Heart left ventricle (tissue), 16 donors: ENCODE data around the gene RNF39. TPM values are rescaled to one million over a fixed set of nuclear protein-coding genes. Genes with fewer than 3 reads are reported as not detected.

ENCODE experiments used
- ATAC-seq, 4 donors: fragments of 200-7000 bp; cut with Tn5 transposase; one replicate each; pipeline ENCODE4 v1.9.1; 2020 to 2022; ENCODE audit warnings: moderate library complexity in 4 of 4, mild to moderate bottlenecking in 3 of 4, moderate number of reproducible peaks in 1 of 4
- DNase-seq, 5 donors: peaks; one replicate each; pipeline ENCODE4 v3.0.0-alpha.2; 2020
- H3K27ac ChIP-seq, 12 donors: fragments of 200-600 bp; sonication (generic) in 4 of 12; one replicate each; pipeline versions ENCODE4 v1.5.0 to v1.8.0; 2016 to 2022; ENCODE audit warnings: mild to moderate bottlenecking in 2 of 12
- H3K27me3 ChIP-seq, 9 donors: fragments of 200-600 bp; sonication (generic) in 2 of 9; one replicate each; pipeline versions ENCODE4 v1.5.1 to v1.8.0; 2016 to 2022; ENCODE audit warnings: mild to moderate bottlenecking in 3 of 9
- H3K36me3 ChIP-seq, 9 donors: fragments of 200-600 bp; sonication (generic) in 2 of 9; one replicate each; pipeline versions ENCODE4 v1.5.0 to v1.8.0; 2018 to 2022; ENCODE audit warnings: mild to moderate bottlenecking in 2 of 9
- H3K4me1 ChIP-seq, 12 donors: fragments of 200-600 bp; sonication (generic) in 4 of 12; one replicate each; pipeline versions ENCODE4 v1.5.0 to v1.8.0; 2016 to 2022; ENCODE audit warnings: mild to moderate bottlenecking in 3 of 12
- H3K4me3 ChIP-seq, 12 donors: fragments of 200-600 bp; sonication (generic) in 4 of 12; one replicate each; pipeline versions ENCODE4 v1.5.0 to v1.8.0; 2017 to 2022; ENCODE audit warnings: mild to moderate bottlenecking in 9 of 12, moderate library complexity in 4 of 12
- H3K9me3 ChIP-seq, 12 donors: fragments of 200-600 bp; sonication (generic) in 4 of 12; one replicate each; pipeline versions ENCODE4 v1.5.0 to v1.8.0; 2016 to 2022; ENCODE audit warnings: mild to moderate bottlenecking in 1 of 12
- POLR2A ChIP-seq, 2 donors: fragments of 450-650 bp; IDR thresholded peaks; one replicate each; pipeline ENCODE4 v1.6.1; 2017; ENCODE audit warnings: antibody characterized with exemption in 2 of 2, mild to moderate bottlenecking in 2 of 2, moderate library complexity in 2 of 2
- WGBS, 4 donors: extraction: QIAGEN DNeasy Blood & Tissue Kit in 2 of 4; methylation state at CpG; one replicate each; pipeline versions ENCODE4 v1.1.5 to v1.1.7; 2013 to 2018; 5-methylcytosine and 5-hydroxymethylcytosine counted together
- intact Hi-C, 10 donors: fragments of 100-400 bp; cut with DNase I; formaldehyde crosslinking; loops; one replicate each; pipeline versions ENCODE4 v1.11.1 to v1.14.2; 2022
- polyA plus RNA-seq, 2 donors: library from polyadenylated mRNA; stranded (reverse); fragments of 200-250 nt; gene quantifications; one replicate each; pipeline ENCODE4 v1.2.3, GENCODE V29; 2013
- total RNA-seq, 9 donors: library from RNA; depleted of rRNA in 2 of 9; stranded (reverse); fragments of >200 nt in 2 of 9; fragmentation: NEBNext Ultra II Directional in 3 of 9; extraction: Animal tissue kit (Norgen Biotek cat#: 25700) in 3 of 9; gene quantifications; one replicate each; pipeline versions ENCODE4 v1.1.0 to v1.2.4, GENCODE V29; 2016 to 2023
- TF ChIP-seq, protein P1 (sequence below), 12 donors: fragments of 200-600 bp; sonication (generic) in 4 of 12; IDR thresholded peaks; one replicate each; pipeline versions ENCODE4 v1.5.0 to v1.8.0; 2018 to 2022; ENCODE audit warnings: antibody characterized with exemption in 12 of 12, mild to moderate bottlenecking in 5 of 12
- donor health status: ischemic (EF 13 %, LVEDD 7.1; RV severe dilation, severe dysfunction).
- donor health status: healthy with polysubstance abuse.
- donor health status: DM: no; HTN: yes; CAD: no.
- donor health status: DM: no; HTN: no; CAD: no.
- donor health status: ischemic (EF 25% LVEDD 6.9; RV normal size, moderate dysfunction).
- donor health status: ischemic (EF 25% LVEDD 5.7; RV mildly dilated, moderate dysfunction).
- donor health status: healthy.
- donor health status: DM: yes; HTN: yes; CAD: no.
- donor health status: ischemic (EF 35%, LVEDD 5.7; RV mildly dilated, moderate dysfunction).
- donor health status: nonischemic (EF 11% LVEDD 7.7; RV severe dilation, severe dysfunction).
- donor health status: DM: yes; HTN: yes; CAD: no.
- donor health status: PGD.
- donor health status: ischemic (EF 29% LVEDD 5.4; RV normal size, mild dysfunction).
- donor health status: nonischemic (EF 23%, LVEDD 6.1; RV moderate dilation, normal function).

Gene RNF39
- total and polyA plus RNA-seq, 11 donors: 0.68 TPM; not detected in 10

GRCh38 chr6:30116724-30117123 is 41.2 kb upstream of the RNF39 start:
- H3K4me3 ChIP-seq: no peak overlapping the region
- intact Hi-C loops: no loop called here
- H3K4me1 ChIP-seq: peaks cover 0 to 6% (median 0%) of the 10 kb centered on the region in 12 donors
- no peaks in the 10 kb centered on the region for H3K9me3 ChIP-seq
- no peak for DNase-seq
- H3K27me3 ChIP-seq: peaks cover 0 to 63% (median 5%) of the 10 kb centered on the region in 9 donors
- ATAC-seq: no peak
- no peak for TF ChIP-seq POLR2A (IDR thresholded peaks at IDR 0.05)
- TF ChIP-seq, protein P1, sequence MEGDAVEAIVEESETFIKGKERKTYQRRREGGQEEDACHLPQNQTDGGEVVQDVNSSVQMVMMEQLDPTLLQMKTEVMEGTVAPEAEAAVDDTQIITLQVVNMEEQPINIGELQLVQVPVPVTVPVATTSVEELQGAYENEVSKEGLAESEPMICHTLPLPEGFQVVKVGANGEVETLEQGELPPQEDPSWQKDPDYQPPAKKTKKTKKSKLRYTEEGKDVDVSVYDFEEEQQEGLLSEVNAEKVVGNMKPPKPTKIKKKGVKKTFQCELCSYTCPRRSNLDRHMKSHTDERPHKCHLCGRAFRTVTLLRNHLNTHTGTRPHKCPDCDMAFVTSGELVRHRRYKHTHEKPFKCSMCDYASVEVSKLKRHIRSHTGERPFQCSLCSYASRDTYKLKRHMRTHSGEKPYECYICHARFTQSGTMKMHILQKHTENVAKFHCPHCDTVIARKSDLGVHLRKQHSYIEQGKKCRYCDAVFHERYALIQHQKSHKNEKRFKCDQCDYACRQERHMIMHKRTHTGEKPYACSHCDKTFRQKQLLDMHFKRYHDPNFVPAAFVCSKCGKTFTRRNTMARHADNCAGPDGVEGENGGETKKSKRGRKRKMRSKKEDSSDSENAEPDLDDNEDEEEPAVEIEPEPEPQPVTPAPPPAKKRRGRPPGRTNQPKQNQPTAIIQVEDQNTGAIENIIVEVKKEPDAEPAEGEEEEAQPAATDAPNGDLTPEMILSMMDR (IDR thresholded peaks at IDR 0.05): peak in 1 of 12 donors; percentile 10
- no peak overlapping the region for H3K27ac ChIP-seq
- no peaks in the 10 kb centered on the region for H3K36me3 ChIP-seq
- WGBS, 4 donors: 72 to 84% (median 79%) methylated on average over 6 of the region's 6 CpGs

DNA sequence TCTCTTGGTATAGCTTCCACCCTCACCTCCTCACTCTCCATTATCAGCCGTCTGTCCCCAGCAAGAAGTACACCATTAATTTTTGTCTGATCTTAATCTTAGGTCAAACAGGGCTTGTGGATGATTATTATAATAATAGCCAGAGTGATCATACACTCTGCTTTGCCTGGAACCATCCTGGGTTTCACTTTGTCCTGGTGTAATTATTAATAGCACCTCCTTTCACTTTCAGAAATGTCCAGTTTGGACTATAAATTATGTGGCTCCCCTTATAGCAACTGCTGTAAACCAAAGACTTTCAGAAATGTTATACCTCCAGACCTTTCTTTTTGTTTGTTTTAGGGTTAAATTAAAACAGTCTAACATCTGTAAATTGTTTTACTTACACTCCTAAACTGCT is 38.3 kb upstream of the RNF39 start:
- DNase-seq: no peak
- H3K36me3 ChIP-seq: no peaks in the 10 kb centered on the region
- TF ChIP-seq, protein P1 (IDR thresholded peaks at IDR 0.05): no peak
- TF ChIP-seq POLR2A (IDR thresholded peaks at IDR 0.05): no peak
- peaks cover 0 to 6% (median 0%) of the 10 kb centered on the region in 12 donors for H3K4me1 ChIP-seq
- WGBS, 4 donors: 67 to 82% (median 77%) methylated on average over 1 of the region's 1 CpG
- intact Hi-C loops: no loop called here
- H3K27ac ChIP-seq: no peak overlapping the region
- no peaks in the 10 kb centered on the region for H3K9me3 ChIP-seq
- H3K27me3 ChIP-seq: peaks cover 0 to 83% (median 27%) of the 10 kb centered on the region in 9 donors
- H3K4me3 ChIP-seq: no peak overlapping the region
- ATAC-seq: no peak

GRCh38 chr6:30113003-30113759 is 37.6 kb upstream of the RNF39 start, which contains the start of gene TRIM31:
Gene TRIM31 (minus strand): TSS chr6:30113090. CDS start chr6:30112805, 285 bp downstream.
- Histone ChIP-seq H3K27ac (no peak within 1 kb of the TSS), H3K27me3 (peaks cover 0 to 81% (median 27%) of the 10 kb centered on the region in 9 donors), H3K4me3 (no peak within 1 kb of the TSS), H3K36me3 (no peaks in the 10 kb centered on the region), H3K4me1 (peaks cover 0 to 6% (median 0%) of the 10 kb centered on the region in 12 donors), H3K9me3 (no peaks in the 10 kb centered on the region)
- TF ChIP-seq, protein P1 (IDR thresholded peaks at IDR 0.05): no peak
- no peak for TF ChIP-seq POLR2A (IDR thresholded peaks at IDR 0.05)
- WGBS, 4 donors: 76 to 87% (median 79%) methylated on average over 3 of the region's 3 CpGs
- DNase-seq: no peak
- no peak for ATAC-seq
- intact Hi-C loops: no loop called here

- Histone ChIP-seq H3K27ac (no peak overlapping the region), H3K4me3 (no peak overlapping the region), H3K27me3 (peaks cover 0 to 87% (median 29%) of the 10 kb centered on the region in 9 donors), H3K36me3 (no peaks in the 10 kb centered on the region), H3K4me1 (peaks cover 0 to 6% (median 0%) of the 10 kb centered on the region in 12 donors), H3K9me3 (no peaks in the 10 kb centered on the region)
- intact Hi-C loops: no loop called here
- WGBS, 4 donors: 71 to 79% (median 75%) methylated on average over 10 of the region's 10 CpGs
- DNase-seq (no peak), ATAC-seq (no peak)
- TF ChIP-seq, protein P1 (IDR thresholded peaks at IDR 0.05): no peak
- TF ChIP-seq POLR2A (IDR thresholded peaks at IDR 0.05): no peak
These were observed 36.9 kb upstream of the RNF39 start for GRCh38 chr6:30112402-30112994.
